ENCODE measurements around the gene ENOX2. TPM values are rescaled to one million over a fixed set of nuclear protein-coding genes. Genes with fewer than 3 reads are reported as not detected.

Gene ENOX2
- total RNA-seq, 1 donor from 2014 or later: 12.7 TPM

DNA sequence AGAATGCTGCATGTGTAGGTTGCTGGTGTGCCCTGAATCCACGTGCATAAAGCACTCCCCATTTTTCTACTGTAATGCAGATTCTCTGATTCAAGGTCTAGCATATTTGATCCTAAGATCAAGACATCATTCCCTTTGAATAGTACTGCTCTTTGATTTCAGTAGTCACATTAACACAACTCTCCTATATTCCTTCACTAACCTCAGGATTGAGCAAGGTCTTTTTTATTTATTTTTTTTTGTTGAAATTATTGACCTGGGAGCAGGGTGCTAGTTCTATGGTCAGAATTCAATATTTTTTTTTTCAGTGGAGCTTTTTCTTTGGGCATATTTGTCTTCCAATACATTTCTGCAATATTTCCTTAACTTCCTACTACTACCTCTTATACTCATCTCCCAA lies 255.5 kb downstream of the ENOX2 start:
- intact Hi-C loops (cut with micrococcal nuclease): no loop called here

DNA sequence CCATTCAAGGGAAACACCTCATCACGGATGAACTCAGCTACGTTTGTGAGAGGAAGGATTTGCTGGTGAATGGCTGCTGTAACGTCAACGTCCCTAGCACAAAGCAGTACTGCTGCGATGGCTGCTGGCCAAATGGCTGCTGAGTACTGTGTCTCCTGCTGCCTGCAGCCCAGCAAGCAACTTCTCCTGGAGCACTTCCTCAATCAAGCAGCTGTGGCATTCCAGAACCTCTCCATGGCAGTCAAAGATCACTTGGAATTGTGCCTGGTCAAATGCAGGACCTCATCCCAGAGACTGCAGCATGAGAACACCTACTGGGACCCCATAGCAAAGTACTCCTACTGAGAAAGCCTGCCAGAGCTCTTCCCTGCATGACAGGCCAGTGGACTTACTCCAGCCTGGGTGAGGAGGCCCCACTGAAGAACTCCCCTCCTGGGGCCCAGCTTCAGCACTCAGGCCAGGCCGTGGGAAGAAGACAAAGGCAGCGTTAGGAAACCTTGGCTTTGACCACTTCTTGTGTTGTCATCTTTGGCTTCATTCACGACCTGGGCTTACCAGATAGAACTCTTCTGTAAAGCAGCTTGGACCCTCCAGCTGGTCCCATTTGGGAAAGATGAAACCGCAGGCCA lies 256.9 kb downstream of the ENOX2 start:
- intact Hi-C loops (cut with micrococcal nuclease): no loop called here

GRCh38 chrX:130637591-130637990 lies 265.4 kb downstream of the ENOX2 start:
- intact Hi-C loops (cut with micrococcal nuclease): no loop called here

DNA sequence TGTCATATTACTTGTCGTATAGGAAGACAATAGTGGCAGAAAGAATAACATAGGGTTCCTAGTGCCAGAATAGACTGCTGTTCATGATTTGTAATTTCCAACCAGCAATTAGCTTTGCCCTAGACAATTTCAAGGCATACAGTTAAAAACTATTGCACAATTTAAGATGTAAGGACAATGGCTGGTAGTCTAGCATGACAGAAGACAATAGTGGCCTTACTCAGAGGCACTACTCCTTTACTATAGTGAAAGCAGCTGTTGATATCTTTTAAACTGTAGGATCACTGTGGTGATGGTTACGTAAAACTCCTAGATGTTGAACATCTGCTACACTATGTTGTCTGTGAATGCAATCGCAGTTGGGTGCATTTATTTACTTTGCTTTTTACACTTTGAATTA lies 266.7 kb downstream of the ENOX2 start:
- intact Hi-C loops (cut with micrococcal nuclease): no loop called here

- intact Hi-C loops (cut with micrococcal nuclease): no loop called here
Observed at GRCh38 chrX:130631011-130631410, 272.0 kb downstream of the ENOX2 start.

- intact Hi-C loops (cut with micrococcal nuclease): no loop called here
Observed at GRCh38 chrX:130628516-130628915, 274.5 kb downstream of the ENOX2 start.

GRCh38 chrX:130626521-130626920 lies 276.5 kb downstream of the ENOX2 start:
- intact Hi-C loops (cut with micrococcal nuclease): no loop called here

DNA sequence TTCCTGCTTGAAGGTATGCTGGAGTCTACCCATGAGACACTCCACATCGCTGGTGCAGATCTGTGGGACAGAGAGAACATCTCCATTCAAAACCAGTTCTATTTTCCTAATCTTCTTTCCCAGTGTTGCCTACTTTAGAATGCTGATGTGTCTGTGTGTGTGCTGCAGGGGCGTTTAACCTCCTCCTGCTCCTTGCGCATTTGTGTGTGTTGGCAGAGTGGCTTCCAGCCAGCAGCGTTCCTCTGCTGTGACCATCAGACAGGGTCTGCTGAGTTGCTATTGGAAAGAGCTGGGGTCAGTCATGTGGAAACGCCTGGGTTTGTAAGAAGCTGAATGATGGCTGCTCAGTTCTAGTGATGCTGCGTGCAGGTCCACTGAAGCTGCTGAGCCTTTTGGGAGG lies 277.6 kb downstream of the ENOX2 start:
- intact Hi-C loops (cut with micrococcal nuclease): no loop called here

GRCh38 chrX:130623518-130623917 lies 279.5 kb downstream of the ENOX2 start:
- intact Hi-C loops (cut with micrococcal nuclease): no loop called here

GRCh38 chrX:130615941-130616340 lies 287.1 kb downstream of the ENOX2 start:
- intact Hi-C loops (cut with micrococcal nuclease): no loop called here

DNA sequence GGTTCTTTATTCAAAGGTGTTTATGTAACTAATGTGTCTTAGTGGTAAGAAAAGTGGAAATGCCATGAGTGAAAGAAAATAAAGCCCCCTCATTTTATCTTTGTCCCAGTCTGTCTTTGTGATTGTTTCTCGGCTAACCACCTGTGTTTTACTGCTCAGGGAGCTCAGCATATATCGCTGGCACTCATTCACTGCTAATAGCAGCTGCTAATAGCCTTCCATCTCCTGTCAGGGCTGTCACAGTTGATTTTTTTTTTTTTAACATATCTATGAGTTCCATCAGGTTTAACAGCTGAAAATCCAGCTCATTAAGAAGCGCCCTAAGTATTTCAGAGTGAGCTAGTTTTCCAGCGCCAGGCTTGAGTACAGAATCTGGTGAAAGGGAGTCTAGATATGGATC lies 295.6 kb downstream of the ENOX2 start:
- intact Hi-C loops (cut with micrococcal nuclease): no loop called here

DNA sequence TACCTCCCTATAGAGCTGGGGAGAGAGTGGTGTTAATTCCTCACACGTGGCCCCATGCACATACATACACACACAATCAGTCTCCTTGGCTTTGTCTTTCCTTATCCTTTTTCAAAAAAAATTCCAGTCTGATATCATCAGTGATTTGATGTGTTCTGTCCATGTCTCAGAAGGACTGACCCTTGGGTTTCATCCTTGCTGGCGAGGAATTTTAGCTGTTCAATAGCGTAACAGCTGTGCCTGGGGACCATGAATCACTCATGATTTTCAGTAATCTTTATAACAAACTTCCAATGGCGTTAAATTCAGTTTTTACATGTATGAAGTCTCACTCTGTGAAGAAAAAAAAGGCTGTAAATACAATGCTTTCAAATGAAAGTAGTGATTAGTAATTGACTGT lies 296.6 kb downstream of the ENOX2 start:
- intact Hi-C loops (cut with micrococcal nuclease): no loop called here

DNA sequence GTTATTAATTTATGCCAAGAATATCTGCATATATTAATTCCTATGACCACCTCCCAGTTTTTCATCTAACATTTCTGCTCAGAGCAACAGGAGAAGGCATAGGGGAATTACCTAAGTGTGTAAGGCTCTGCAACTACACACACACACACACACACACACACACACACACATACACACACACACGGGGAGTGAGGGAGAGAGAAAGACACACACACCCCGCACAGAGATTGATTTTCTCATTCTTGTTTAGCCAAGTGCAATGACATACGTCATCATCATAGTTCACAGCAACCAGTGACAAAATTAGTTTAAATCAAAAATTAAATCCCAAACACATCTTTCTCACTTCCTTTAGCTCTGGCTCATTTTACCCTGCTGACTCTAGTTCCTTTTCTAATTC lies 298.1 kb downstream of the ENOX2 start:
- intact Hi-C loops (cut with micrococcal nuclease): no loop called here

DNA sequence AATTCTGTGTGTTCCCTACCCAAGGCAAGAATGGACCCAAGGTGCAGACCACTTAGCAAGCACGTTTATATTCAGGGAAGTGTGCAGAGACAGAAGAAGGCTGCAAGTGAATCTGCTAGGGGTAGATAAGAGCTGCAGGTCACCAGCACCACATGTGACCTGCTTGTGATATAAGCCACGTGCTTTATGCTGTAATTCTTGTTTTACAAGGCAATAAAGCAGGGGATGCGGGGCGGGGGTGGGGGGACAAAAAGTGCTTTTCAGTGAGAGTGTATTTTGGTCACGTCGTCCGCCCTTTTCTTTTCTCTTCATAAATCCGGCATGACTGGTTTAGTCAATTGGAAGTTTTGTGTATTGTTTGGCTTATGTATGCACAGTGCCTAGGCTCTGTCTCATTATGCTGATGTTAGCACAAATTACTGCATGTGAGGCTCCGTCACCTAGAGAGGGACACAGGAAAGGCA lies 308.5 kb downstream of the ENOX2 start:
- intact Hi-C loops (cut with micrococcal nuclease): no loop called here

- intact Hi-C loops (cut with micrococcal nuclease): no loop called here
Observed at GRCh38 chrX:130593911-130594310, 309.1 kb downstream of the ENOX2 start.

DNA sequence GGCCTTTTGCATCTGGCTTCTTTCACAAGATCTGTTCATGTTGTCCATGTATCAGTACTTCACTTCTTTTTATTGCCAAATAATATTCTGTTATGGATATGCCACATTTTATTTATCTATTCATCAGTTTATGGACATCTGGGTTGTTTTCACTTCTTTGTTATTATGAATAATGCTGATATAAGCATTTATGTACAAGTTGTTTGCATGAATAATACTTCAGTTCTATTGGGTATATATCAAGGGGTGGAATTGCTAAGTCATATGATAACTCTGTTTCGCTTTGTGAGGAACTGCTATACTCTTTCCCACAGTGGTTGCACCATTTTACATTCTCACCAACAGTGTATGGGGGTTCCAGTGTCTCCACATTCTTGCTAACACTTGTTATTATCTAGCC lies 310.8 kb downstream of the ENOX2 start:
- intact Hi-C loops (cut with micrococcal nuclease): no loop called here

GRCh38 chrX:130578906-130579305 lies 324.1 kb downstream of the ENOX2 start:
- intact Hi-C loops (cut with micrococcal nuclease): no loop called here

DNA sequence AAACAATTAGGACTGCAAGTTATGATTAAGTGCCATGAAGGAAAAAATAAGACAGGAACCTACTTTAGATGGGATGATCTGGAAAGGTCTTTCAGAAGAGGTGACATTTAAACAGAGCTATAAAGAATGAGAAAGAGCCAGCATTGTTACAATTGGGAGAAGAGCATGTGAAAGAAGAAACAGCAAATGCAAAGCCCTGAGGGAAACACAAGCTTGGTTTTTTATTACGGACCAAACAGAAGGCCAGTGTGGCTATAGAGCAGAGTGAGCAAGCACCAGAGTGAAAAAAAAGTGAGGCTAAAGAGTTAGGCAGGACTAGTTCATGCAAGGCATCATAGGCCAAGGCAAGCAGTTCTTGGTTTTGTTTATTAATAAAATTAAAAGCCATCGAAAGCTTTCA lies 325.6 kb downstream of the ENOX2 start:
- intact Hi-C loops (cut with micrococcal nuclease): no loop called here

DNA sequence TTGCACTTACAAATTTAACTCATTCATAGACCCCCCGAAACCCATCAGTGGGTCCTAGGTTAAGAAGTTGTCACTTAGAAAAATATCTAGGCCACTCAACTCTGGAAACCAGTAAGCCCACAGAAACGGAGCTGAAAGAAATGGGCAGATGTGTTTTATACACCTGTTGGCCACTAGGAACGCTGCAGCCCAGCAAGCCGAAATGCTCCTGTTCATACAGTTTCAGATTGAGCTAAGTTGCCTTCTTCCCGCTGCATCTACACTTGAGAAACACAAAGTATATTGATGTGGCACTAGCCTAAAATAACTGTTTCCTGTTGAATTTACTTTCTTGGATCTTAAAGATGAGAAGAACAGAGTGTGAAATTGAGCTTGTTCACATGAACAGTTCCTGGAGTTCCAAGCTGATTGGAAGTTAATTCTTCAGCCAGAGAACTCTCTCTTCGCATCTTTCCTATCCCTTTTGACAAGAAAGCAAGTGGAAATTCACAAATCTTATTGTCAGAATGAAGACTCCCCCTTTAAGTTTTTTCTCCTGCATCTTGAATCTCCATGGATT lies 327.1 kb downstream of the ENOX2 start:
- intact Hi-C loops (cut with micrococcal nuclease): loop anchor here (1.0 kb wide), 1 partner anchor 341 kb away; no protein-coding TSS in a partner anchor
